Muscle layer of colon (tissue), 2 donors: Measurements from ENCODE around the gene TPSG1.
"Not testable (repeated sequence)": the region's sequence is repeated elsewhere in the genome, so short reads cannot be mapped to it uniquely, and the experiment has no call there.

Experiments
- H3K27ac ChIP-seq: one replicate; pipeline ENCODE4 v1.7.0; 2013; ENCODE audit warnings: low read depth, mild to moderate bottlenecking, low read length, moderate library complexity
- H3K27me3 ChIP-seq, 2 donors: one replicate each; pipeline ENCODE4 v1.7.0; 2013; ENCODE audit warnings: low read length in 2 of 2, mild to moderate bottlenecking in 2 of 2; ENCODE audit not compliant: insufficient read depth in 2 of 2, control insufficient read depth in 1 of 2
- H3K36me3 ChIP-seq: one replicate; pipeline ENCODE4 v1.7.0; 2013; ENCODE audit warnings: mild to moderate bottlenecking, low read length; ENCODE audit not compliant: insufficient read depth
- H3K4me1 ChIP-seq: one replicate; pipeline ENCODE4 v1.7.0; 2013; ENCODE audit warnings: mild to moderate bottlenecking, low read length; ENCODE audit not compliant: insufficient read depth
- H3K4me3 ChIP-seq, 2 donors: one replicate each; pipeline ENCODE4 v1.7.0; 2013; ENCODE audit warnings: low read length in 2 of 2, low read depth in 1 of 2, mild to moderate bottlenecking in 1 of 2, moderate library complexity in 1 of 2
- H3K9ac ChIP-seq: one replicate; pipeline ENCODE4 v1.7.0; 2013; ENCODE audit warnings: low read length
- H3K9me3 ChIP-seq: one replicate; pipeline ENCODE4 v1.7.0; 2013; ENCODE audit warnings: mild to moderate bottlenecking, low read length
- donor health status: abdominal sarcoma.
- donor health status: Adenocarcinoma of cecum.

TPSG1 gene

GRCh38 chr16:1255276-1256122 is 30.4 kb upstream of the TPSG1 start, which contains the start of gene TPSD1:
Gene TPSD1 (plus strand): TSS chr16:1256069. CDS start chr16:1256281, 212 bp downstream.
- H3K36me3 ChIP-seq, H3K9me3 ChIP-seq, H3K4me1 ChIP-seq, H3K9ac ChIP-seq, H3K27ac ChIP-seq, H3K4me3 ChIP-seq: not testable (repeated sequence)
- peaks cover 0 to 42% of the 10 kb centered on the region in 2 donors for H3K27me3 ChIP-seq

- peaks cover 0 to 35% of the 10 kb centered on the region in 2 donors for H3K27me3 ChIP-seq
Observed at GRCh38 chr16:1254821-1255220, 29.8 kb upstream of the TPSG1 start.

GRCh38 chr16:1253701-1254364 is 28.8 kb upstream of the TPSG1 start:
- H3K27me3 ChIP-seq, result peaks cover 0 to 25% of the 10 kb centered on the region in 2 donors
- H3K4me1 ChIP-seq, H3K9ac ChIP-seq, H3K27ac ChIP-seq, H3K4me3 ChIP-seq, H3K36me3 ChIP-seq, H3K9me3 ChIP-seq: not testable (repeated sequence)

More at GRCh38 chr16:1254821-1255220, 29.8 kb upstream of the TPSG1 start:
- H3K9ac ChIP-seq, H3K4me1 ChIP-seq, H3K36me3 ChIP-seq, H3K9me3 ChIP-seq, H3K27ac ChIP-seq, H3K4me3 ChIP-seq: not testable (repeated sequence)

GRCh38 chr16:1249031-1249755 is 24.1 kb upstream of the TPSG1 start:
- not testable (repeated sequence) for H3K36me3 ChIP-seq, H3K9me3 ChIP-seq, H3K4me3 ChIP-seq, H3K4me1 ChIP-seq, H3K27ac ChIP-seq, H3K9ac ChIP-seq
- H3K27me3 ChIP-seq, result peaks cover 0 to 10% of the 10 kb centered on the region in 2 donors

GRCh38 chr16:1247903-1248537 is 23.0 kb upstream of the TPSG1 start:
- H3K27me3 ChIP-seq, result peaks cover 0 to 10% of the 10 kb centered on the region in 2 donors
- H3K4me1 ChIP-seq, H3K9ac ChIP-seq, H3K4me3 ChIP-seq, H3K9me3 ChIP-seq, H3K27ac ChIP-seq, H3K36me3 ChIP-seq: not testable (repeated sequence)

- Histone ChIP-seq H3K27me3 (peaks cover 0 to 10% of the 10 kb centered on the region in 2 donors), H3K4me1 (no peaks in the 10 kb centered on the region), H3K27ac (no peak overlapping the region), H3K9me3 (no peaks in the 10 kb centered on the region), H3K36me3 (no peaks in the 10 kb centered on the region), H3K4me3 (no peak overlapping the region), H3K9ac (no peak overlapping the region)
Observed at GRCh38 chr16:1245452-1246020, 20.5 kb upstream of the TPSG1 start.

GRCh38 chr16:1244881-1245280 is 19.8 kb upstream of the TPSG1 start:
- Histone ChIP-seq H3K27ac (no peak overlapping the region), H3K36me3 (no peaks in the 10 kb centered on the region), H3K4me3 (no peak overlapping the region), H3K4me1 (no peaks in the 10 kb centered on the region), H3K9ac (no peak overlapping the region), H3K9me3 (no peaks in the 10 kb centered on the region), H3K27me3 (peaks cover 0 to 10% of the 10 kb centered on the region in 2 donors)

- not testable (repeated sequence) for H3K27ac ChIP-seq, H3K4me1 ChIP-seq
- H3K27me3 ChIP-seq, result peaks cover 0 to 10% of the 10 kb centered on the region in 2 donors
Observed at GRCh38 chr16:1243907-1244850, 19.1 kb upstream of the TPSG1 start.

GRCh38 chr16:1243363-1243762 is 18.3 kb upstream of the TPSG1 start:
- H3K4me1 ChIP-seq, H3K4me3 ChIP-seq, H3K27ac ChIP-seq, H3K9me3 ChIP-seq, H3K36me3 ChIP-seq, H3K9ac ChIP-seq: not testable (repeated sequence)
- peaks cover 0 to 10% of the 10 kb centered on the region in 2 donors for H3K27me3 ChIP-seq

More at GRCh38 chr16:1243907-1244850, 19.1 kb upstream of the TPSG1 start:
- H3K9me3 ChIP-seq, H3K4me3 ChIP-seq, H3K36me3 ChIP-seq, H3K9ac ChIP-seq: not testable (repeated sequence)

GRCh38 chr16:1241081-1241480 is 16.0 kb upstream of the TPSG1 start:
- not testable (repeated sequence) for H3K9ac ChIP-seq, H3K36me3 ChIP-seq, H3K4me1 ChIP-seq, H3K27ac ChIP-seq, H3K4me3 ChIP-seq, H3K9me3 ChIP-seq
- peaks cover 0 to 10% of the 10 kb centered on the region in 2 donors for H3K27me3 ChIP-seq
